Measurements from ENCODE around the gene VWDE. TPM values are rescaled to one million over a fixed set of nuclear protein-coding genes. Genes with fewer than 3 reads are reported as not detected.

VWDE gene
- total RNA-seq, 5 donors from 2014 or later (not counting 1 experiment from before 2014, with no cell fraction given), result 0.13 to 5.0 (median 0.79) TPM

GRCh38 chr7:12317675-12318074 lies 86.0 kb downstream of the VWDE start:
- Histone ChIP-seq H3K36me3 (ENCODE audit: control insufficient read depth in 2 of 2, extremely low read depth in 1 of 2, insufficient read depth in 1 of 2, low read length in 1 of 2) (no peaks in the 10 kb centered on the region), H3K4me1 (ENCODE audit: control insufficient read depth in 1 of 2, extremely low read depth in 1 of 2, insufficient read depth in 2 of 2, low read length in 2 of 2) (no peaks in the 10 kb centered on the region), H3K27ac (ENCODE audit: low read length) (no peak overlapping the region), H3K27me3 (replicated peaks in 1 of 2; ENCODE audit: control insufficient read depth in 2 of 2, extremely low read depth in 1 of 2, insufficient read depth in 2 of 2, low read length in 1 of 2) (no peaks in the 10 kb centered on the region), H3K4me3 (ENCODE audit: control insufficient read depth in 1 of 2, extremely low read depth in 1 of 2, low read length in 1 of 2) (no peak overlapping the region), H3K9me3 (no peaks in the 10 kb centered on the region)
- H3K9me3 Mint-ChIP-seq, result no peaks in the 10 kb centered on the region
- H3K4me1 Mint-ChIP-seq, result peaks cover 0 to 1% (median 0%) of the 10 kb centered on the region in 3 donors
- ATAC-seq (replicated peaks in 1 of 4), result no peak
- H3K27ac Mint-ChIP-seq, result no peak overlapping the region
- no peaks in the 10 kb centered on the region for H3K36me3 Mint-ChIP-seq
- CTCF ChIA-PET, result no interaction called here
- no peak overlapping the region for H3K4me3 Mint-ChIP-seq
- no peak for DNase-seq
- POLR2A ChIA-PET, result interaction anchor here in 1 of 2 donors (0.7 kb wide), 1 partner anchor 474 kb away, joined by 3 read pairs; no protein-coding TSS in a partner anchor
- H3K27me3 Mint-ChIP-seq, result no peaks in the 10 kb centered on the region
- no CpG with 5 or more reads among the region's 1 CpG for WGBS (ENCODE audit: insufficient coverage)

GRCh38 chr7:12316925-12317324 lies 86.7 kb downstream of the VWDE start:
- Histone ChIP-seq H3K4me1 (ENCODE audit: control insufficient read depth in 1 of 2, extremely low read depth in 1 of 2, insufficient read depth in 2 of 2, low read length in 2 of 2) (no peaks in the 10 kb centered on the region), H3K27me3 (replicated peaks in 1 of 2; ENCODE audit: control insufficient read depth in 2 of 2, extremely low read depth in 1 of 2, insufficient read depth in 2 of 2, low read length in 1 of 2) (no peaks in the 10 kb centered on the region), H3K4me3 (ENCODE audit: control insufficient read depth in 1 of 2, extremely low read depth in 1 of 2, low read length in 1 of 2) (no peak overlapping the region), H3K27ac (ENCODE audit: low read length) (no peak overlapping the region), H3K9me3 (no peaks in the 10 kb centered on the region), H3K36me3 (ENCODE audit: control insufficient read depth in 2 of 2, extremely low read depth in 1 of 2, insufficient read depth in 1 of 2, low read length in 1 of 2) (no peaks in the 10 kb centered on the region)
- ChIA-PET POLR2A (no interaction called here), CTCF (no interaction called here)
- ATAC-seq (replicated peaks in 1 of 4) (no peak), DNase-seq (no peak)
- Mint-ChIP-seq H3K27ac (no peak overlapping the region), H3K9me3 (no peaks in the 10 kb centered on the region), H3K4me3 (no peak overlapping the region), H3K4me1 (peaks cover 0 to 1% (median 0%) of the 10 kb centered on the region in 3 donors), H3K36me3 (no peaks in the 10 kb centered on the region), H3K27me3 (no peaks in the 10 kb centered on the region)
- 88% methylated on average over 1 of the region's 3 CpGs for WGBS (ENCODE audit: insufficient coverage)

GRCh38 chr7:12315049-12315448 lies 88.6 kb downstream of the VWDE start:
- Histone ChIP-seq H3K27me3 (replicated peaks in 1 of 2; ENCODE audit: control insufficient read depth in 2 of 2, extremely low read depth in 1 of 2, insufficient read depth in 2 of 2, low read length in 1 of 2) (no peaks in the 10 kb centered on the region), H3K4me1 (ENCODE audit: control insufficient read depth in 1 of 2, extremely low read depth in 1 of 2, insufficient read depth in 2 of 2, low read length in 2 of 2) (no peaks in the 10 kb centered on the region), H3K36me3 (ENCODE audit: control insufficient read depth in 2 of 2, extremely low read depth in 1 of 2, insufficient read depth in 1 of 2, low read length in 1 of 2) (no peaks in the 10 kb centered on the region), H3K27ac (ENCODE audit: low read length) (no peak overlapping the region), H3K4me3 (ENCODE audit: control insufficient read depth in 1 of 2, extremely low read depth in 1 of 2, low read length in 1 of 2) (no peak overlapping the region), H3K9me3 (no peaks in the 10 kb centered on the region)
- H3K27me3 Mint-ChIP-seq, result peaks cover 0 to 5% of the 10 kb centered on the region in 2 donors
- ChIA-PET CTCF (interaction anchor here in 1 of 2 donors (0.9 kb wide), 1 partner anchor 103 kb away, joined by 3 read pairs; no protein-coding TSS in a partner anchor), POLR2A (no interaction called here)
- H3K9me3 Mint-ChIP-seq, result no peaks in the 10 kb centered on the region
- no peaks in the 10 kb centered on the region for H3K4me1 Mint-ChIP-seq
- no peak overlapping the region for H3K4me3 Mint-ChIP-seq
- no peak overlapping the region for H3K27ac Mint-ChIP-seq
- DNase-seq (no peak), ATAC-seq (replicated peaks in 1 of 4) (no peak)
- peaks cover 3% of the 10 kb centered on the region for H3K36me3 Mint-ChIP-seq

- Histone ChIP-seq H3K4me1 (ENCODE audit: control insufficient read depth in 1 of 2, extremely low read depth in 1 of 2, insufficient read depth in 2 of 2, low read length in 2 of 2) (no peaks in the 10 kb centered on the region), H3K9me3 (no peaks in the 10 kb centered on the region), H3K36me3 (ENCODE audit: control insufficient read depth in 2 of 2, extremely low read depth in 1 of 2, insufficient read depth in 1 of 2, low read length in 1 of 2) (no peaks in the 10 kb centered on the region), H3K27me3 (replicated peaks in 1 of 2; ENCODE audit: control insufficient read depth in 2 of 2, extremely low read depth in 1 of 2, insufficient read depth in 2 of 2, low read length in 1 of 2) (no peaks in the 10 kb centered on the region), H3K4me3 (ENCODE audit: control insufficient read depth in 1 of 2, extremely low read depth in 1 of 2, low read length in 1 of 2) (no peak overlapping the region), H3K27ac (ENCODE audit: low read length) (no peak overlapping the region)
- ChIA-PET CTCF (no interaction called here), POLR2A (no interaction called here)
- ATAC-seq (replicated peaks in 1 of 4) (no peak), DNase-seq (no peak)
- no peak overlapping the region for H3K4me3 Mint-ChIP-seq
- peaks cover 3% of the 10 kb centered on the region for H3K36me3 Mint-ChIP-seq
- no peak overlapping the region for H3K27ac Mint-ChIP-seq
- peaks cover 0 to 8% of the 10 kb centered on the region in 2 donors for H3K27me3 Mint-ChIP-seq
- H3K9me3 Mint-ChIP-seq, result no peaks in the 10 kb centered on the region
- H3K4me1 Mint-ChIP-seq, result no peaks in the 10 kb centered on the region
Measured at GRCh38 chr7:12314199-12314598, 89.5 kb downstream of the VWDE start.

- H3K36me3 Mint-ChIP-seq, result peaks cover 2% of the 10 kb centered on the region
- peaks cover 0 to 11% of the 10 kb centered on the region in 2 donors for H3K27me3 Mint-ChIP-seq
- Histone ChIP-seq H3K36me3 (ENCODE audit: control insufficient read depth in 2 of 2, extremely low read depth in 1 of 2, insufficient read depth in 1 of 2, low read length in 1 of 2) (no peaks in the 10 kb centered on the region), H3K27ac (ENCODE audit: low read length) (no peak overlapping the region), H3K27me3 (replicated peaks in 1 of 2; ENCODE audit: control insufficient read depth in 2 of 2, extremely low read depth in 1 of 2, insufficient read depth in 2 of 2, low read length in 1 of 2) (no peaks in the 10 kb centered on the region), H3K4me1 (ENCODE audit: control insufficient read depth in 1 of 2, extremely low read depth in 1 of 2, insufficient read depth in 2 of 2, low read length in 2 of 2) (peaks cover 0 to 2% of the 10 kb centered on the region in 2 experiments), H3K4me3 (ENCODE audit: control insufficient read depth in 1 of 2, extremely low read depth in 1 of 2, low read length in 1 of 2) (no peak overlapping the region), H3K9me3 (no peaks in the 10 kb centered on the region)
- peaks cover 9 to 12% (median 12%) of the 10 kb centered on the region in 3 donors for H3K4me1 Mint-ChIP-seq
- CTCF ChIA-PET, result no interaction called here
- H3K9me3 Mint-ChIP-seq, result no peaks in the 10 kb centered on the region
- POLR2A ChIA-PET, result no interaction called here
- no peak overlapping the region for H3K27ac Mint-ChIP-seq
- no peak overlapping the region for H3K4me3 Mint-ChIP-seq
- ATAC-seq (replicated peaks in 1 of 4), result no peak
- no peak for DNase-seq
Measured at GRCh38 chr7:12305502-12305901, 98.2 kb downstream of the VWDE start.

- Histone ChIP-seq H3K27me3 (replicated peaks in 1 of 2; ENCODE audit: control insufficient read depth in 2 of 2, extremely low read depth in 1 of 2, insufficient read depth in 2 of 2, low read length in 1 of 2) (no peaks in the 10 kb centered on the region), H3K4me1 (ENCODE audit: control insufficient read depth in 1 of 2, extremely low read depth in 1 of 2, insufficient read depth in 2 of 2, low read length in 2 of 2) (peaks cover 0 to 2% of the 10 kb centered on the region in 2 experiments), H3K27ac (ENCODE audit: low read length) (no peak overlapping the region), H3K9me3 (no peaks in the 10 kb centered on the region), H3K4me3 (ENCODE audit: control insufficient read depth in 1 of 2, extremely low read depth in 1 of 2, low read length in 1 of 2) (no peak overlapping the region), H3K36me3 (ENCODE audit: control insufficient read depth in 2 of 2, extremely low read depth in 1 of 2, insufficient read depth in 1 of 2, low read length in 1 of 2) (no peaks in the 10 kb centered on the region)
- Mint-ChIP-seq H3K27ac (no peak overlapping the region), H3K4me1 (peaks cover 9 to 12% (median 12%) of the 10 kb centered on the region in 3 donors), H3K9me3 (no peaks in the 10 kb centered on the region), H3K36me3 (no peaks in the 10 kb centered on the region), H3K27me3 (peaks cover 0 to under 1% of the 10 kb centered on the region in 2 donors), H3K4me3 (no peak overlapping the region)
- ATAC-seq (replicated peaks in 1 of 4) (no peak), DNase-seq (no peak)
- ChIA-PET CTCF (no interaction called here), POLR2A (no interaction called here)
- no CpG with 5 or more reads among the region's 4 CpGs for WGBS (ENCODE audit: insufficient coverage)
Measured at GRCh38 chr7:12303495-12303894, 100.2 kb downstream of the VWDE start.

GRCh38 chr7:12303062-12303461 lies 100.6 kb downstream of the VWDE start:
- Histone ChIP-seq H3K4me3 (ENCODE audit: control insufficient read depth in 1 of 2, extremely low read depth in 1 of 2, low read length in 1 of 2) (no peak overlapping the region), H3K4me1 (ENCODE audit: control insufficient read depth in 1 of 2, extremely low read depth in 1 of 2, insufficient read depth in 2 of 2, low read length in 2 of 2) (peaks cover 0 to 2% of the 10 kb centered on the region in 2 experiments), H3K9me3 (no peaks in the 10 kb centered on the region), H3K36me3 (ENCODE audit: control insufficient read depth in 2 of 2, extremely low read depth in 1 of 2, insufficient read depth in 1 of 2, low read length in 1 of 2) (no peaks in the 10 kb centered on the region), H3K27me3 (replicated peaks in 1 of 2; ENCODE audit: control insufficient read depth in 2 of 2, extremely low read depth in 1 of 2, insufficient read depth in 2 of 2, low read length in 1 of 2) (no peaks in the 10 kb centered on the region), H3K27ac (ENCODE audit: low read length) (no peak overlapping the region)
- WGBS (ENCODE audit: insufficient coverage), result 100% methylated on average over 1 of the region's 2 CpGs
- DNase-seq (no peak), ATAC-seq (replicated peaks in 1 of 4) (no peak)
- CTCF ChIA-PET, result no interaction called here
- no peaks in the 10 kb centered on the region for H3K9me3 Mint-ChIP-seq
- no peak overlapping the region for H3K4me3 Mint-ChIP-seq
- H3K4me1 Mint-ChIP-seq, result peaks cover 9 to 12% (median 12%) of the 10 kb centered on the region in 3 donors
- H3K36me3 Mint-ChIP-seq, result no peaks in the 10 kb centered on the region
- H3K27ac Mint-ChIP-seq, result no peak overlapping the region
- POLR2A ChIA-PET, result no interaction called here
- no peaks in the 10 kb centered on the region for H3K27me3 Mint-ChIP-seq

Data from T-cell (primary cell).